GM12874 (cell line): ENCODE results near the gene RGS11.

Experiments
- CTCF ChIP-seq: IDR thresholded peaks from 2 replicates; pipeline ENCODE4 v1.5.1; 2011; ENCODE audit warnings: low read depth, mild to moderate bottlenecking, control low read depth, low read length, moderate library complexity; ENCODE audit not compliant: insufficient read depth

The RGS11 gene

DNA sequence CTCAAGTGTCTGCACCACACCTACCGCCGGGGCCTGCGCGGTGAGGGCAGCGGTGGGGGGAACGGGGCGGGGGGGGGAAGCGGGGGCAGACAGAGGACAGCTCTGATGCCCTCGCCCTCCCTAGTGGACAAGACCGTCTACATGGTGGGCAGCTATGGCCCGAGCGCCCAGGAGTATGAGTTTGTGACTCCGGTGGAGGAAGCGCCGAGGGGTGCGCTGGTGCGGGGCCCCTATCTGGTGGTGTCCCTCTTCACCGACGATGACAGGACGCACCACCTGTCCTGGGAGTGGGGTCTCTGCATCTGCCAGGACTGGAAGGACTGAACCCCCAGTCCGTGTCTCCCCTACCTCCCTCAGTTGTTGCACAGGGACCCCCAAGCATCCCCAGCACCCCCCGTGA, 6.7 kb upstream of the RGS11 start:
- no peak for TF ChIP-seq CTCF

- no peak for TF ChIP-seq CTCF
Observed at GRCh38 chr16:281660-282255, 6.0 kb upstream of the RGS11 start.

- no peak for TF ChIP-seq CTCF
Observed at GRCh38 chr16:280991-281659, 5.4 kb upstream of the RGS11 start.

- no peak for TF ChIP-seq CTCF
Observed at GRCh38 chr16:280552-280951, 4.8 kb upstream of the RGS11 start, which contains the start of gene ARHGDIG. ARHGDIG (plus strand) TSS chr16:280591; CDS start chr16:280681, 90 bp downstream.

DNA sequence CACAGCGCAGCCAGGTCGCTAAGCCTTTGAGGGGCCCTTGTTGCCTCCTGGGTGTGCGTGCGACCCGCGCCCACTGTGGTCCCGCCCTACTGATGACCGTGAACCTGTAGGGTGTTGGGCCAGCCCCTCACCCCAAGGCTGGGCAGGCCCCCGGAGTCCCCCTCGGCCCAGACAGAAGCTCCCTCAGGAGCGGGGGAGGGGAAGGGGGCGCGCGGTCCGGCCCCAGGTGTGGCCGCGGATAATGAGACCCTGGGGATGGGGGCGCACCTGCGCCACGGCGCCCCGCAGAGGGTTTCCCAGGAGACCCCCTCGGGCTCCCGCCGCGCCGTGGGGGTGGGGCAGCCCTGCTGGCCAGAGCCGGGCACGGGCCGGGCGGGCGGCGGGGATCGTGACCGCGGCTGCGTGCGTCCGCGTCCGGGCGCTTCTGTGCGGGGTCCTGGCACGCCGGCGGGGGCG, 4.3 kb upstream of the RGS11 start:
- no peak for TF ChIP-seq CTCF

DNA sequence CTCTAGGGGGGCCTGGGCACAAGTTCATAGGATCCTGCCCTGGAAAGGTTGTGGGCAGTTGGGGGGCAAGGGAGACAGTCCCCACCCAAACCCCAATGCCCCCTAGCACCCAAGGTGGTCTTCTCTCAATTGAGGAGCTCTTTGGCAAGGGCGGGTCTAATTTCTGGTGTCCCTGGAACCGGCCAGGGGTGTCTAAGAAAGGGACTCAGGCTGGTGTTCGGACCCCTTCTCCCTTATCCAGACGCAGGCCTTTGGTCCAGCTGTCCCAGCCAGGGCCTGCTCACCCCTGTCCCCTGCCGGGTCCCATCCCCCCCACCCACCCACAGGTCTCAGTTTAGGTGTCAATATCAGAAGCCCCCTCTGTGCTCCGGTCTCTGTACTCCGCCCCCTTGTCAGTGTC, 3.8 kb upstream of the RGS11 start:
- no peak for TF ChIP-seq CTCF

DNA sequence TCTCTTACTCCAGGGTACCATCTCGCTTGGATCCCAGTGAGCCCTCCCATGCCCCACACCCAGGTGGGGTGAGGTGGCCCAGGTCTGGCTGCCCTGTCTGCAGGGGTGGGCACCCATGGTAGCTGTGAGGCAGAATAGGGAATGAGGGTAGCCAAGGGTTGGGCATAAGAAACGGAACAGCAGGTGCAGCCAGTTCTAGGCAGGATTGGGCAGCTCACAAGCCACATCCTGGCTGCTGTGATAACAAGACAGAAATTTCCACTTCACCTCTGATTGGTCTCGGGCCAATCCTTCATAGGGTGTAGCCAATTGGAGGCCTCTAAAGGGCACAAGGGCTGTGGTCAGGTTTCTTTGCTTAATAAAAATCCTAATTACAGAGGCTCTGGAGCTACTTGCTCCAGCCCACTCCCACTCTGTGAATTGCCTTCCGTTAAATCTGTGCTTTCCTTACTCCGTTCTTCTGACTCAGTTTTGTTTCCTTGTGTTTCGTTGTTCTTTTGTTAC, 3.2 kb upstream of the RGS11 start:
- TF ChIP-seq CTCF: no peak
